Measurements from ENCODE around the gene REXO4.

Gene REXO4

DNA sequence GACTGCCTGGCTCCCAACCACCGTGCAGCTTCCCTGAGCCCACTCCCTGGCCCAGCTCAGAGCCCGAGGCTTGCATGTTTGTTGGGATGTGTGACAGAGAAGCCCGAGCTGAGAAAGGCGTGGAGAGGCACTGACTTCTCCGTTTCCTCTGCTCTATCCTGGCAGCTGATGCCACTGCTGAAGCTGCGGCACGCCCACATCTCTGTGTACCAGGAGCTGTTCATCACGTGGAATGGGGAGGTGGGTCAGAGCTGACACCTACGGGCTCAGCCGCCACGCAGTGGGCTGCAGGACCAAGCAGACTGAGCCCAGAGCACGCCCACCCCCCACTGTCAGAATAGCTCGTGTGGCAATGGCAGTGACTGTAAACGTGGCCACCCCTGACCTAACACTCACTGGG, 32.4 kb downstream of the REXO4 start:
- H3K4me1 ChIP-seq (ENCODE audit: insufficient read depth, poor library complexity, severe bottlenecking) = no peaks in the 10 kb centered on the region
- DNase-seq (ENCODE audit: low spot score) (no peak), ATAC-seq (ENCODE audit: low read depth) (no peak)
- H3K27ac ChIP-seq (ENCODE audit: poor library complexity, severe bottlenecking) = no peak overlapping the region
- H3K9me3 ChIP-seq (ENCODE audit: severe bottlenecking) = no peaks in the 10 kb centered on the region
- no peaks in the 10 kb centered on the region for H3K27me3 ChIP-seq (ENCODE audit: insufficient read depth, poor library complexity, severe bottlenecking)
- H3K36me3 ChIP-seq (ENCODE audit: low read depth) = no peaks in the 10 kb centered on the region
- no peak for TF ChIP-seq CTCF (IDR thresholded peaks at IDR 0.05; ENCODE audit: poor library complexity, severe bottlenecking)
- no peak overlapping the region for H3K4me3 ChIP-seq (ENCODE audit: severe bottlenecking)

GRCh38 chr9:133384736-133385321, 33.0 kb downstream of the REXO4 start:
- Histone ChIP-seq H3K4me3 (ENCODE audit: severe bottlenecking) (no peak overlapping the region), H3K4me1 (ENCODE audit: insufficient read depth, poor library complexity, severe bottlenecking) (no peaks in the 10 kb centered on the region), H3K36me3 (ENCODE audit: low read depth) (no peaks in the 10 kb centered on the region), H3K27me3 (ENCODE audit: insufficient read depth, poor library complexity, severe bottlenecking) (no peaks in the 10 kb centered on the region), H3K27ac (ENCODE audit: poor library complexity, severe bottlenecking) (no peak overlapping the region), H3K9me3 (ENCODE audit: severe bottlenecking) (no peaks in the 10 kb centered on the region)
- no peak for TF ChIP-seq CTCF (IDR thresholded peaks at IDR 0.05; ENCODE audit: poor library complexity, severe bottlenecking)
- DNase-seq (ENCODE audit: low spot score) (no peak), ATAC-seq (ENCODE audit: low read depth) (no peak)

GRCh38 chr9:133383438-133383837, 34.4 kb downstream of the REXO4 start:
- TF ChIP-seq CTCF (IDR thresholded peaks at IDR 0.05; ENCODE audit: poor library complexity, severe bottlenecking) = no peak
- H3K36me3 ChIP-seq (ENCODE audit: low read depth) = no peaks in the 10 kb centered on the region
- no peaks in the 10 kb centered on the region for H3K4me1 ChIP-seq (ENCODE audit: insufficient read depth, poor library complexity, severe bottlenecking)
- ATAC-seq (ENCODE audit: low read depth) (no peak), DNase-seq (ENCODE audit: low spot score) (no peak)
- no peak overlapping the region for H3K4me3 ChIP-seq (ENCODE audit: severe bottlenecking)
- no peaks in the 10 kb centered on the region for H3K27me3 ChIP-seq (ENCODE audit: insufficient read depth, poor library complexity, severe bottlenecking)
- no peaks in the 10 kb centered on the region for H3K9me3 ChIP-seq (ENCODE audit: severe bottlenecking)
- no peak overlapping the region for H3K27ac ChIP-seq (ENCODE audit: poor library complexity, severe bottlenecking)

DNA sequence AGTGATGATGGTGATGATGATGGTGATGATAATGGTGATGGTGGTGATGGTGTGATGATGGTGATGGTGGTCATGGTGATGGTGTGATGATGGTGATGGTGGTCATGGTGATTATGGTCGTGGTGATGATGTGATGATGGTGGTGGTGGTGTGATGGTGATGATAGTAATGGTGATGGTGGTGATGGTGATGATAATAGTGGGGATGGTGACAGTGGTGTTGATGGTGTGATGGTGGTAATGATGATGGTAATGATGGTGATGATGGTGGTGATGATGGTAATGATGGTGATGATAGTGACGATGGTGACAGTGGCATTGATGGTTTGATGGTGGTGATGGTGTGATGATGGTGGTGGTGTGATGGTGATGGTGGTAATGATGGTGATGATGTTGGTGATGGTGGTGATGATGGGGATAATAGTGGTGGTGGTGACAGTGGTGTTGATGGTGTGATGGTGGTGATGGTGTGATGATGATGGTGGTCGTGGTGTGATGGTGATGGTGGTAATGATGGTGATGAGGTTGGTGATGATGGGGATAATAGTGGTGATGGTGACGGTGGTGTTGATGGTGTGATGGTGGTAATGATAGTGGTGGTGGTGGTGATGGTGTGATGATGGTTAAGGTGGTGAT, 35.2 kb downstream of the REXO4 start:
- DNase-seq (ENCODE audit: low spot score) (no peak), ATAC-seq (ENCODE audit: low read depth) (no peak)
- Histone ChIP-seq H3K4me1 (ENCODE audit: insufficient read depth, poor library complexity, severe bottlenecking) (no peaks in the 10 kb centered on the region), H3K36me3 (ENCODE audit: low read depth) (no peaks in the 10 kb centered on the region), H3K9me3 (ENCODE audit: severe bottlenecking) (no peaks in the 10 kb centered on the region), H3K4me3 (ENCODE audit: severe bottlenecking) (no peak overlapping the region), H3K27me3 (ENCODE audit: insufficient read depth, poor library complexity, severe bottlenecking) (no peaks in the 10 kb centered on the region), H3K27ac (ENCODE audit: poor library complexity, severe bottlenecking) (no peak overlapping the region)
- no peak for TF ChIP-seq CTCF (IDR thresholded peaks at IDR 0.05; ENCODE audit: poor library complexity, severe bottlenecking)

DNA sequence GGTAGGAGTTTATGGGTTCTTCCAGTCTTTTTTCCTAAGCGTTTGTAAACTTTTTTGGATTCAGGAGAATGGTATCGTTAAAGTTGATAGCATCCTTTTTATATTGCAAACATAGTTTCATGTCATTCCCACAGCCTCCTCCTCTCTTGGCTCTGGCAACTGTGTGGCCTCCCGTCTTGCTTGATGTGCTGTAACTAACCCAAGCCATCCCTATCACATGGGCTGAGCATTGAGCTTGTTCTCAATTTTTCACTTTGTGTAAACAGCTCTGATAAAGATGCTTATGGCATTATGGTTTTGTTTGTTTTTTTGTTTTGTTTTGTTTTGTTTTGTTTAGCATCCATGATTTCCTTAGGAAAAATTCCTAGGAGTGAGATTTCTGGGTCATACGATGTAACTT, 37.1 kb downstream of the REXO4 start:
- Histone ChIP-seq H3K27ac (ENCODE audit: poor library complexity, severe bottlenecking) (no peak overlapping the region), H3K27me3 (ENCODE audit: insufficient read depth, poor library complexity, severe bottlenecking) (no peaks in the 10 kb centered on the region), H3K4me1 (ENCODE audit: insufficient read depth, poor library complexity, severe bottlenecking) (no peaks in the 10 kb centered on the region), H3K4me3 (ENCODE audit: severe bottlenecking) (no peak overlapping the region), H3K9me3 (ENCODE audit: severe bottlenecking) (no peaks in the 10 kb centered on the region), H3K36me3 (ENCODE audit: low read depth) (no peaks in the 10 kb centered on the region)
- DNase-seq (ENCODE audit: low spot score) (no peak), ATAC-seq (ENCODE audit: low read depth) (no peak)
- no peak for TF ChIP-seq CTCF (IDR thresholded peaks at IDR 0.05; ENCODE audit: poor library complexity, severe bottlenecking)

Measured in RWPE2 (cell line).